Amniotic stem cell (primary cell): ENCODE data around the gene VSIG10L2.
"Not testable (repeated sequence)": the region's sequence is repeated elsewhere in the genome, so short reads cannot be mapped to it uniquely, and the experiment has no call there.

Experiments used
- DNase-seq: peaks from one replicate; lab custom pipeline; 2025; lab: John Stamatoyannopoulos, UW

The VSIG10L2 gene

GRCh38 chr11:125945797-125946520, at the start of gene VSIG10L2:
VSIG10L2 (plus strand) TSS chr11:125946044; CDS start chr11:125946056, 12 bp downstream.
- no peak for DNase-seq

- DNase-seq, result no peak
Observed at GRCh38 chr11:125901872-125902271, 44.0 kb upstream of the VSIG10L2 start.

- DNase-seq, result no peak
Observed at GRCh38 chr11:125902277-125902926, 43.4 kb upstream of the VSIG10L2 start.

GRCh38 chr11:125902927-125903710, 42.7 kb upstream of the VSIG10L2 start, which contains the start of gene PUS3:
PUS3 (minus strand) TSS chr11:125903206; CDS start chr11:125896284, 6,922 bp downstream.
- DNase-seq, result peak; percentile 65

- no peak for DNase-seq
Observed at GRCh38 chr11:125903711-125904659, 41.9 kb upstream of the VSIG10L2 start, which contains the start of gene DDX25. DDX25 (plus strand) TSS chr11:125904508; CDS start chr11:125904518, 10 bp downstream.

GRCh38 chr11:125904678-125905077, 41.2 kb upstream of the VSIG10L2 start:
- no peak for DNase-seq

- no peak for DNase-seq
Observed at GRCh38 chr11:125910226-125910849, 35.5 kb upstream of the VSIG10L2 start.

- DNase-seq, result not testable (repeated sequence)
Observed at GRCh38 chr11:125914601-125915000, 31.2 kb upstream of the VSIG10L2 start.

GRCh38 chr11:125916683-125917347, 29.0 kb upstream of the VSIG10L2 start:
- no peak for DNase-seq

- no peak for DNase-seq
Observed at GRCh38 chr11:125918140-125918840, 27.6 kb upstream of the VSIG10L2 start.

GRCh38 chr11:125921042-125921441, 24.8 kb upstream of the VSIG10L2 start:
- no peak for DNase-seq

- DNase-seq, result no peak
Observed at GRCh38 chr11:125922156-125922555, 23.7 kb upstream of the VSIG10L2 start.

GRCh38 chr11:125923012-125923579, 22.7 kb upstream of the VSIG10L2 start:
- peak; percentile 12 for DNase-seq

GRCh38 chr11:125923633-125924032, 22.2 kb upstream of the VSIG10L2 start:
- no peak for DNase-seq

- DNase-seq, result no peak
Observed at GRCh38 chr11:125924384-125925007, 21.3 kb upstream of the VSIG10L2 start.

- no peak for DNase-seq
Observed at GRCh38 chr11:125925247-125925740, 20.6 kb upstream of the VSIG10L2 start.

- DNase-seq, result no peak
Observed at GRCh38 chr11:125925804-125926203, 20.0 kb upstream of the VSIG10L2 start.

GRCh38 chr11:125926682-125927081, 19.2 kb upstream of the VSIG10L2 start:
- no peak for DNase-seq
